Measurements from ENCODE around the gene IL11. TPM values are rescaled to one million over a fixed set of nuclear protein-coding genes. Genes with fewer than 3 reads are reported as not detected.
A peak's percentile ranks its signal among the peaks of the same experiment; 100 is the strongest.

IL11 gene
- total and polyA plus RNA-seq, 2 of the 13 experiments (the other 11 are each of a cell fraction or from before 2014, with no cell fraction given): 2.5 to 2.9 TPM

DNA sequence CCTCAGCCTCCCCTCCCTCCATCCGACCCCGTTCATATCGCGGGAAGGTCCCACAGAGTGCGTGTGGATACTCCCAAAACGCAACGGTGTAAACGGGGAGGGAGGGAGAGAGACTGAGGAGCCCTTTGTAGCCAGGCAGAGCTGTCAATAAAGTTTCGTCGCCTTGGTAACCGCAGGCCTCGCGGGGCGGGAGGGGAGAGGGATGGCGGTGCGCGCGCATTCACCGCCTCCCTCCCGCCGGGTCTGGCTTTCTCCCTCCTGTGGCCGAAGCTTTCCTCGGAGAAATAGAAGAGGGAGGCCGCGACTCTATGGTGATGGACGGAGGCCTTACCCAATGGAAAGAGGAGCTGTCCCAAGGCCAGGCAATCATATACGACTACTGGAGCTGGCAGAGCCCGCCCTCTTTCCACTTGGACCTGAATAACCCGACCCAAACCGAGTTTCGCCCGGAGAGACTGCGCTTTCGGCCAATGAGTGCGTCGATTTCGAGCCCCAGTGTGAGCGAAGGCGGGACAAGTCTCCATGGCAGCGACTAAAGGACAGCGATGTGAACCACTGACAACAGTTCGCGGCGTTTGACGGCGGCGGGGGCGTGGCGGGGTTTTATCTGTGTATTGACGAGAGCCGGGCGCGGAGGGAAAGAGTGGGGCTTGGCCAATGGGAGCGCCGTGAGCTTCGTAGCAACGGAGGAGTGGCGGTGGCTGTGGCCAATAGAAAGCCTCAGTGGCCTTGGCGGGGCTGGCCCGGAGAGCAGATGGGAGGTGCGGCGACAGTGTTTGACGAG lies 31.0 kb downstream of the IL11 start, which contains the start of gene KMT5C (continued):
- TF ChIP-seq ZNF772 (CRISPR knock-in tag; IDR thresholded peaks at IDR 0.05) (peak; percentile 69; the same call in 1 of the 2 replicates), ELF1 (CRISPR knock-in tag; IDR thresholded peaks at IDR 0.05) (peak; percentile 38), GTF2F1 (IDR thresholded peaks at IDR 0.05; ENCODE audit: low read length) (0 out of 2 replicates have a peak, but pooled peaks have one; percentile 47), SIN3B (IDR thresholded peaks at IDR 0.05; ENCODE audit: low read length) (no peak), MNT (IDR thresholded peaks at IDR 0.05) (peak; percentile 54; the same call in 1 of the 2 replicates), MAZ (IDR thresholded peaks at IDR 0.05; ENCODE audit: borderline replicate concordance, low read depth, low read length) (peak; percentile 93), MAZ (CRISPR knock-in tag; IDR thresholded peaks at IDR 0.05; ENCODE audit: low read depth) (peak; percentile 80; the same call in 1 of the 2 replicates), MAFF (IDR thresholded peaks at IDR 0.05; ENCODE audit: low read depth, low read length) (no peak), MIER3 (CRISPR knock-in tag; IDR thresholded peaks at IDR 0.05; ENCODE audit: borderline replicate concordance) (peak; percentile 15; the same call in 1 of the 2 replicates), ZNF605 (CRISPR knock-in tag; IDR thresholded peaks at IDR 0.05) (no peak), HIC2 (CRISPR knock-in tag; IDR thresholded peaks at IDR 0.05; ENCODE audit: low read depth) (no peak), ZNF672 (CRISPR knock-in tag; IDR thresholded peaks at IDR 0.05) (no peak), DR1 (CRISPR knock-in tag; IDR thresholded peaks at IDR 0.05) (no peak)
- TF ChIP-seq, protein P1, sequence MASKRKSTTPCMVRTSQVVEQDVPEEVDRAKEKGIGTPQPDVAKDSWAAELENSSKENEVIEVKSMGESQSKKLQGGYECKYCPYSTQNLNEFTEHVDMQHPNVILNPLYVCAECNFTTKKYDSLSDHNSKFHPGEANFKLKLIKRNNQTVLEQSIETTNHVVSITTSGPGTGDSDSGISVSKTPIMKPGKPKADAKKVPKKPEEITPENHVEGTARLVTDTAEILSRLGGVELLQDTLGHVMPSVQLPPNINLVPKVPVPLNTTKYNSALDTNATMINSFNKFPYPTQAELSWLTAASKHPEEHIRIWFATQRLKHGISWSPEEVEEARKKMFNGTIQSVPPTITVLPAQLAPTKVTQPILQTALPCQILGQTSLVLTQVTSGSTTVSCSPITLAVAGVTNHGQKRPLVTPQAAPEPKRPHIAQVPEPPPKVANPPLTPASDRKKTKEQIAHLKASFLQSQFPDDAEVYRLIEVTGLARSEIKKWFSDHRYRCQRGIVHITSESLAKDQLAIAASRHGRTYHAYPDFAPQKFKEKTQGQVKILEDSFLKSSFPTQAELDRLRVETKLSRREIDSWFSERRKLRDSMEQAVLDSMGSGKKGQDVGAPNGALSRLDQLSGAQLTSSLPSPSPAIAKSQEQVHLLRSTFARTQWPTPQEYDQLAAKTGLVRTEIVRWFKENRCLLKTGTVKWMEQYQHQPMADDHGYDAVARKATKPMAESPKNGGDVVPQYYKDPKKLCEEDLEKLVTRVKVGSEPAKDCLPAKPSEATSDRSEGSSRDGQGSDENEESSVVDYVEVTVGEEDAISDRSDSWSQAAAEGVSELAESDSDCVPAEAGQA (IDR thresholded peaks at IDR 0.05; ENCODE audit: low read depth): peak; percentile 77
- TF ChIP-seq, protein P1 (CRISPR knock-in tag; IDR thresholded peaks at IDR 0.05; ENCODE audit: borderline replicate concordance): no peak
- TF ChIP-seq, protein P2, sequence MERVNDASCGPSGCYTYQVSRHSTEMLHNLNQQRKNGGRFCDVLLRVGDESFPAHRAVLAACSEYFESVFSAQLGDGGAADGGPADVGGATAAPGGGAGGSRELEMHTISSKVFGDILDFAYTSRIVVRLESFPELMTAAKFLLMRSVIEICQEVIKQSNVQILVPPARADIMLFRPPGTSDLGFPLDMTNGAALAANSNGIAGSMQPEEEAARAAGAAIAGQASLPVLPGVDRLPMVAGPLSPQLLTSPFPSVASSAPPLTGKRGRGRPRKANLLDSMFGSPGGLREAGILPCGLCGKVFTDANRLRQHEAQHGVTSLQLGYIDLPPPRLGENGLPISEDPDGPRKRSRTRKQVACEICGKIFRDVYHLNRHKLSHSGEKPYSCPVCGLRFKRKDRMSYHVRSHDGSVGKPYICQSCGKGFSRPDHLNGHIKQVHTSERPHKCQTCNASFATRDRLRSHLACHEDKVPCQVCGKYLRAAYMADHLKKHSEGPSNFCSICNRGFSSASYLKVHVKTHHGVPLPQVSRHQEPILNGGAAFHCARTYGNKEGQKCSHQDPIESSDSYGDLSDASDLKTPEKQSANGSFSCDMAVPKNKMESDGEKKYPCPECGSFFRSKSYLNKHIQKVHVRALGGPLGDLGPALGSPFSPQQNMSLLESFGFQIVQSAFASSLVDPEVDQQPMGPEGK (CRISPR knock-in tag; IDR thresholded peaks at IDR 0.05): peak; percentile 60
- TF ChIP-seq, protein P3, sequence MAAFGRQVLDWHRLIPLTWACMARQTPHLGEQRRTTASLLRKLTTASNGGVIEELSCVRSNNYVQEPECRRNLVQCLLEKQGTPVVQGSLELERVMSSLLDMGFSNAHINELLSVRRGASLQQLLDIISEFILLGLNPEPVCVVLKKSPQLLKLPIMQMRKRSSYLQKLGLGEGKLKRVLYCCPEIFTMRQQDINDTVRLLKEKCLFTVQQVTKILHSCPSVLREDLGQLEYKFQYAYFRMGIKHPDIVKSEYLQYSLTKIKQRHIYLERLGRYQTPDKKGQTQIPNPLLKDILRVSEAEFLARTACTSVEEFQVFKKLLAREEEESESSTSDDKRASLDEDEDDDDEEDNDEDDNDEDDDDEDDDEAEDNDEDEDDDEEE (CRISPR knock-in tag; IDR thresholded peaks at IDR 0.05): no peak
